NCI-H226 (cell line): ENCODE measurements around the gene VCL.
"Not testable (repeated sequence)": the region's sequence is repeated elsewhere in the genome, so short reads cannot be mapped to it uniquely, and the experiment has no call there.

Experiments
- DNase-seq: peaks from one replicate; pipeline ENCODE4 v3.0.0-alpha.2; 2015

The VCL gene

DNA sequence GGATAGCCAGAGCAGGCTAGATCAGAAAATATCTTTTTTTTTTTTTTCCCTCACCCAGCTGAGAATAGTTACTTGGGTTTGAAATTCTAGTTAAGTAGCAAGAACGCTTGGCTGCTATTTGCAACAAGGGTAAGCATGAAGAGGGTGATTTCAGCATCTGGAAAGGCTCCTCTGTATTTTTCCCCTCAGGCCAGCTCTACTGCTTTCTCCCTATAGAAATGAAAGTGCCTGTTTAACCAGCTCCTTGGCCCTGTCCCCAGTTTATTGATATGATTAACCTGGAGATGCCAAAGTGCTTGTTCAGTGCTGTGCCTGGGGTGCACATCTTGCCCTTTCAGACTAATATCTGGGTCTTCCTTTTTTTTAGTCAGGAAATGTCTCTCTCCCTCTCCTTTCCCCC, 115.6 kb downstream of the VCL start:
- DNase-seq, result no peak

DNA sequence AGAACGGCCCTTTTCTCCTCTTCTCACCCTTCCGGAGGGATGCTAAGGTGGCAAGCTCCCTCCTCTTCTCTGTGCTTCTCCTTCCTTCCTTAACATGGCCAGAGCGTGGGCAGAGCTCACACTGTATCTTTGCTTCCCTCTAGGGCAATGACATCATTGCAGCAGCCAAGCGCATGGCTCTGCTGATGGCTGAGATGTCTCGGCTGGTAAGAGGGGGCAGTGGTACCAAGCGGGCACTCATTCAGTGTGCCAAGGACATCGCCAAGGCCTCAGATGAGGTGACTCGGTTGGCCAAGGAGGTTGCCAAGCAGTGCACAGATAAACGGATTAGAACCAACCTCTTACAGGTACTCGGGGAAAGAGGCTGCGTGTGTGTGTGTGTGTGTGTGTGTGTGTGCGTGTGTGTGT, 116.1 kb downstream of the VCL start:
- no peak for DNase-seq

DNA sequence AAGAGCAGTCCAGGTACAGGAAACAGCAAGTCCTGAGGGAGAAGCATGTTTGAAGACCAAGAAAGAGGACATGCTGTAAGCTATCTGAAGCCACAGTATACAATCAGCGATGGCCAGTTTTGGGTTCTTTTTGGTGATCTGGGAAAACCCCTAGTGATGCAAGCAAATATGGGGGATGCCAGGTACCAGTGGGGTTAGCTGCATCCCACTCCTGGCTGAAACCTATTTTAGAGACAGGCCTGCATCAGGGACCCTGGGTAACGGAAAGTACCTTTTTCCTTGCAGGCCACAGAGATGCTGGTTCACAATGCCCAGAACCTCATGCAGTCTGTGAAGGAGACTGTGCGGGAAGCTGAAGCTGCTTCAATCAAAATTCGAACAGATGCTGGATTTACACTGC, 119.8 kb downstream of the VCL start:
- DNase-seq, result no peak

DNA sequence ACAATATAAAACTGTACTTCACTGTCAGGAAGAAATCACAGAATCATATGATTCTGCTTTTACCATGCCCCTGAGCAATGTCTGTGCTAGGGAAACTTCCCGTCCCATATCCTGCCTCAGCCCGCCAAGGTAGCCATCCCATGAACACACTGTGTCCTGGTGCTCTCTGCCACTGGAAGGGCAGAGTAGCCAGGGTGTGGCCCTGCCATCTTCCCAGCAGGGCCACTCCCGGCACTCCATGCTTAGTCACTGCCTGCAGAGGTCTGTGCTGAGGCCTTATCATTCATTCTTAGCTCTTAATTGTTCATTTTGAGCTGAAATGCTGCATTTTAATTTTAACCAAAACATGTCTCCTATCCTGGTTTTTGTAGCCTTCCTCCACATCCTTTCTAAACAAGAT, 120.9 kb downstream of the VCL start:
- DNase-seq, result no peak

DNA sequence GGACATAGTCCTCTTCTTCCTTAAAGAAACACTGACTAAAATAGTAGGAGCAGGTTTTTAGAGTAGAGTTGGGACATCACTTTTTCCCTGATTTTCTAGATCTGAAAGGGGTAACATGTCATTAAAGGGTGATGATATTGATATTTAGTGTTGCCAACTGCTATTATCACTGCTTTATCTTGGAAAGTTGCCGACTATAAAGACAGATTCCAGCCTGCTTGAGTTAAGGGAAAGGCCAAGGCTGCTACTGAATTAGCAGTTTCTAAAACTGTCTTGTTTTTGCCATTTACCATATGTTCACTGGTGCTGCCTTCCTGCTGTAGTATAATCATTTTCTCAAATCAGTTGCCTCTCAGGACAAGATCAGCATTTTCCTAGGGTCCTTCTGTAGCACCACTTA, 123.0 kb downstream of the VCL start:
- no peak for DNase-seq

DNA sequence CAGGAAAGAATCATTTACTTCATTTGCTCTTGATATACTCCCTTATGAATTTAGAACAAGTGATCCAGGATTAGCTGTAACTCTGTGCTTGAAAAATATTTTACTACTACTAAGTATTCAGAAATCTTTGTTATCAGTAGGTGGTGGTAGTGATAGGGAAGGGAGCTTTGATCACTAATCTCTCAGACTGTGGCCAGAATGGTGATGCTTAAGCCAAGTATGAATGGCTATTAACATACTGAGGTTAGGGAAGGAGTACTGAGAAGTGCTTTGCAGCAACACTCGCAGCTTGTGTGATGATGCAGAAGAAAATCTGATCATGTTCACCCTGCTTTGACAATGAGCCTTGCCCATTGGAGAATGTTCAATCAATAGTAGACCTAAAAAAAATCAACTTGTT, 123.5 kb downstream of the VCL start:
- peak; percentile 5 for DNase-seq

DNA sequence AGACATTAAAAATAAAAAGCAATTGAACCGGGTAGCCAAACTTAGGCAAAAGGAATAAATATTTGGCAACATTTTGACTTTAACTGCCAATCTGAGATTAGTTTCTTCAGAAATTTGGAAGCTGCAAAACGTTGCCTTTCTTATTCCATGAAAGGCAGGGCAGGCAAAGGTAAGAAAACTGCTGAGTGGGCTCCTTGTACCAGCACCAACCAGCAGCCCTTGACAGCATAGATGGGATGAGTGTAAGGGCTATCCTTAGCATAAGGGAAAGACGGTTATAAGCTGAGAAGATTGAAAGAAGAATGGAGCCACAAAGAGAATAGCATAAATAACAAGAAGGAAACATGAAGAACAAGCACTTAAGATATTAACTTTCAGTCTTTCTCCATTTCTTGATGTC, 124.1 kb downstream of the VCL start:
- no peak for DNase-seq

DNA sequence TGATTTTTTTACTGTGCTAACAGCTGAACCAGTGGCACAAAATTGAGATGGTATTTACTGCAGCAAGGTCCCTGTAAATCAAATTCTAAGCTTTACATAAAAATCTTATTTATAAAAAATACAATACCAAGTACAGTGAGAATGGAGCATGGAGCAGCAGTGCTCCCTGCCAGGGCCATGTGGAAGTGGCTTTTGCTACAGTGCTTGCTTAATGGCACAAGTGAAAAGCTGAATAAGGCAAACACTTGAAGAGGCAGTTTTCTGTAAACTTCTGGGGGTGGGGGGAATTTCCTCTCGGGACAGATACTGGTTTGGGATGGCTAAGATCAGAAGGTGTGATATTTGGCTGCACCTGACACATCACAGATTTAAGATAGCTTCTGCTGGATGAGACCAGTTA, 125.2 kb downstream of the VCL start:
- no peak for DNase-seq

DNA sequence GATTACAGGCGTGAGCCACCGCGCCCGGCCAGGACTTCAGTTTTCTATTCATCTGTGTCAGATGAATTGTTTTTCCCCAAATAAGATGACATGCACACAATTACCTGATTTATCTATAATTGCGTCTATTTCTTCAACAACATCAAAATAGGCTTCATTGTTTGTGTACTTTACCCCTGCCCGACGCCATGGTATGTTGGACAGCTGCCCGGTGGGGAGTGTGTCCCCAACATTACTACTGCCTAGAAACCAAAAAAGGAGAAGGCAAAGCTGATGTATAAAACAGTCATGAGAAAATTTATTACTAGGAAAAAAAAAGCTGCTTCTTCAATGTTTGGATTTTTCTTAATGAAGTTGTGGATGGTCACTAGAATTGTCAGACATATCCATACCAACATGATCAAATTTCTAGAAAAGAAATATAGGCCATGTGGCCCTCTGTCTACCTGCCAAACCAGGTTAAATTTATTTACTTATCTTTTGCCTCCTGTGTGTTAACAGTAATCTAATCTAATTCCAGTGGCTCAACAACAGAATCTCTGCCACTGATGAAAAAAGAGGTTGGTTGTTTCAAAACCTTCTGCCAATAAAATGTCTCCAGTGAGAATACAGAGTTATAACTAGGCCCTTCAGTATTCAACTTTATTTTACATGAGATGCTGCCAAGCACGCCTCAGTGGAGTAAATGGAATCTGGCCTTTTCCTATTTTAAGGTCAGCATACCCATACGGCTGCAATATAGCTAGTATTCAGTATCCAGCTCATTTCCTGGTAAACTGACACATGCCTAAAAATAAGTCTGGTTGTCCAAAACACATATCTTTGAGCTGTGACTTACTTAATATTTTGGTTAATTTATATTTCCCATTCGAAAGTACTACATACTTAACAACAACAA, 136.3 kb downstream of the VCL start:
- no peak for DNase-seq

DNA sequence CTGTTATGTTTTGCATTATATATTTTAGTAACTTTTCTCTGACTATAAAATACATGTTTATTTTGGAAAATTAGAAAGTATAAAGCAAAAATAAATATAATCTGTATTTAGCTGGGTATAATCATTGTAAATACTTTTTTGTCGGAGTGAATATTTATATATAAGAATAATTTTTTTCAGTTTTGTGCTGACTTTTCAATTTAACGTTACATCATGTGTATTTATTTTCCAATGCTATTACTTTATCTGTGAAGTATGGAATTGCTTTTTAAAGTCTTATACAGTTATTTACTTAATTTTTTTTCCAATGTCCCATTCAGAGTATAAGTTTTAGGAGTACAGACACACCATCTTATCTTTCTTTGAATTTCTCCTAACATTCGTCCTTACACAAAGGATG, 137.5 kb downstream of the VCL start:
- no peak for DNase-seq

DNA sequence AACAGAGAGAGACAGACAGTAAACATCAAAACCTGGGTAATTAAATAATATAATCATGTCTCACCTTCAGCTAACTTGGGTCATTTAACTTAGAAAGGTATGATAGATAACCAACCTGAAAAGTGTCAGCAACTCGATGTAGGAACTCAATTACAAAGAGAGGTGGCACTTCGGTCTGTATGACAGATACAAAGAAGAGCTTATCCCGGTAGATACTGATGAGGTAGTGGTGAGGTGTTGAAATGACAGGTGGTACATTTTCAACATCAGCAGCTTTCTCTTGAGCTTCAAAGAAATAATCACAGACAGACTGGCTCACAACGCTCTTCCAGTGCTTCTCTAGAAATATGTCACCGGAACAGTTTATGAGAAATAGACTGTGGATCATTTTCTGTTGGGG, 140.1 kb downstream of the VCL start:
- no peak for DNase-seq

DNA sequence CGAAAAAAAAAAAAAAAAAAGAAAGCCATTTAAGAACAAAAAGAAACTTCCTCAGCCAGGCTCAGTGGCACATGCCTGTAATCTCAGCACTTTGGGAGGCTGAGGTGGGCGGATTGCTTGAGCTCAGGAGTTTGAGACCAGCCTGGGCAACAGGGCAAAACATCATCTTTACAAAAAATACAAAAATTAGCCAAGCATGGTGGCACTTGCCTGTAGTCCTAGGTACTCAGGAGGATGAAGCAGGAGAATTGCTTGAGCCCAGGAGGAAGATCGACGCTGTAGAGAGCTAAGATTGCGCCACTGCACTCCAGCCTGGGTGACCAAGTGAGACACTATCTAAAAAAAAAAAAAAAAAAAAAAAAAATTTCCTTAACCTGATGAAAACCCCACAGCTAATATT, 140.7 kb downstream of the VCL start:
- DNase-seq, result not testable (repeated sequence)

DNA sequence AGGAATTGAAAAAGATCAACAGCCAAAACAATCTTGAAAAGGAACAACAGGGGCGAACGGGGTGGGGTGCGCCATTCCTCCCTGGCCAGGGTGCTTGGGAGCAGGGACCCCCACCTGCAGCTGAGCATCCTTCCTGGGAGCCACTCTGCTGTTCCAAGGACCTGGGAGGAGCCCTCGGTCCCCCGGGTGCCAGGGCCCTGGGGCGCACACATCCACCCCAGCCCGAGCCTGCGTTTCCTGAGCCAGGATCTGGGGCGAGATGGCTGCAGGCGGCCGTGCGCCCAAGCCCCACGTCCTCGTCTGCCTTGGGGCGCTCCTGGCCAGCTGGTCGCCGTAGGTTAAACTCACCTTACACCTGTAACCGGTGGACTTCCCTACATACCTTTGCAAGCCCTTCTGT, 142.1 kb downstream of the VCL start:
- DNase-seq, result no peak

DNA sequence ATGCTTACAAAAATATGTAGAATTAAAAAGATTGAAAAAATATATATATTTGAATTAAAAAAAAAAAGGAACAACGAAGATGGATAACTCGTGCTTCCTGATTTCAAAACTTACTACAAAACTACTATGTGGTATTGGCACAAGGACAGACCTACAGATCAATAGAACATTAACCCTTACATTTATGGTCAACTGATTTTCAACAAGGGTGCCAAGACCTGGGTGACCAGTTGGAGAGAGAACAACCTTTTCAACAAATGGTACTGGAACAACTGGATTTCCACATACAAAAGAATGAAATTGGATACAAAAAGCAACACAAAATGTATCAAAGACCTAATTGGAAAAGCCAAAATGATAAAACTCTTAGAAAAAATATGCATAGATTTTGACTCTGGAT, 142.6 kb downstream of the VCL start:
- no peak for DNase-seq

DNA sequence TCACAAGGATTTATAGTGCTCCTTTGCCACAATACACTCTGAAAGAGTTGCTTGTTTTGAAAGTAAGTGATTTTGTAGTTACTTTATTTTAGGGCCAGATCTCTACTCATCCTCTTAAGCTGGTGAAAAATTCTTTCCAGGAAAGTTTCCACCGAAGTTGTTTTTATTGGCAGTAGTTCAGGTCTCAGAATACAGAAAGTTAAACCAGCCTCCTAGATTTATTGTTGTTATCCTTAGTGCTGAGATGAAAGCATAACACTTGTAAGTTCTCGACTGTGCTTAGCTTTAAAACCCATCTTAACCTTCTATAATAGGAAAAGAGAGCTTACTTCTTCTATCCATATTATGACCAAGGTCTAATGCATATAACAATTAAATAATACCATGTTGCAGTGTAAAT, 147.2 kb downstream of the VCL start:
- peak; percentile 33 for DNase-seq

DNA sequence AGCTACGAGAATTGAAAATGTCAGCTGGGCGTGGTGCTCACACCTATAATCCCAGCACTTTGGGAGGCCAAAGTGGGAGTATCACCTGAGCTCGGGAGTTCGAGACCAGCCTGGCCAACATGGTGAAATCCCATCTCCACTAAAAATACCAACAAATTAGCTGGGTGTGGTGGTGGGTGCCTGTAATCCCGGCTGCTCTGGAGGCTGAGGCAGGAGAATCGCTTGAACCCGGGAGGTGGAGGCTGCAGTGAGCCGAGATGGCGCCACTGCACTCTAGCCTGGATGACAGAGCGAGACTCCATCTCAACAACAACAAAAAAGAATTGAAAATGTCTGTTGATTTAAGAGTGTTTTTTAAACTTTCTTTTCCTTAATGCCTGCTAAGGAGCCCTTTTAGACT, 149.1 kb downstream of the VCL start:
- DNase-seq, result not testable (repeated sequence)

DNA sequence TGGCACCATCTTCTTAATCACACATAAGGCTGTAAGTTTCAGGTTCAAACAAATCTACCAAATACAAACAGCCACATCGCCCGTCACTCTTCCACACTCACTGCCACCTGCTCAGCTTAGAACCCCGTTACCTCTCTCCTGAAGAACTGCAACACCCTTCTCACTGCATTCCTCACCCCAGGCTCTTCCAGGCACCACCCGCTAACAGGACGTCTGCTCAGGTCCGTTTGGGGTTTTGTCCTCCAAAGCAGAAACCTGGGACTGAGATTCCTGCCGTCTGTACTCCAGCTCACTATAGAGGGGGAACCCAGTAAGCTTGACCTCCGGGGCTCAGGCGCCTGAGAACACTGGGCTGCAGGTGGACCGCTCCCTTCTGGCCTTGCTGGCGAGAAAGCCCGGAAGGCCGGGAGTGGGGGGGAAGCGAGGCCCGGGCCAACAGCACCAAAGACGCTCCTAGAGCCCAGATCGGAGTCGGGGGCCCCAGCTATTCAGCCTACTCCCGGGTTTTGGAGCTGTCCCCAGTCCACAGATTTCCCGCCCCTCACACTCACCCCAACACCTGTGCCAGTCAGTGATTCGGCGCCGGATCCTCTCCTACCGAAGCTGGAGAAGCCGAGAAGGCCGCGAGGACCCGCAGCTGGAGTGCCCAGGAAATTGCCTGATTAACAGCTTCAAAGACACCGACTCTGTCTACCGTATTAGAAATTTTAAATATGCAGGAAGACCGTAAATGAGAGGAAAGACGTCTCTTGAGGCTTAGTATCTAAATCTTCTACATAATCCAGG, 152.5 kb downstream of the VCL start, which contains the start of gene AP3M1:
AP3M1 (minus strand) TSS at position 625 of the 786 bp plus-strand sequence. CDS start 12,449 bp downstream, outside the sequence.
- DNase-seq, result peak; percentile 73

DNA sequence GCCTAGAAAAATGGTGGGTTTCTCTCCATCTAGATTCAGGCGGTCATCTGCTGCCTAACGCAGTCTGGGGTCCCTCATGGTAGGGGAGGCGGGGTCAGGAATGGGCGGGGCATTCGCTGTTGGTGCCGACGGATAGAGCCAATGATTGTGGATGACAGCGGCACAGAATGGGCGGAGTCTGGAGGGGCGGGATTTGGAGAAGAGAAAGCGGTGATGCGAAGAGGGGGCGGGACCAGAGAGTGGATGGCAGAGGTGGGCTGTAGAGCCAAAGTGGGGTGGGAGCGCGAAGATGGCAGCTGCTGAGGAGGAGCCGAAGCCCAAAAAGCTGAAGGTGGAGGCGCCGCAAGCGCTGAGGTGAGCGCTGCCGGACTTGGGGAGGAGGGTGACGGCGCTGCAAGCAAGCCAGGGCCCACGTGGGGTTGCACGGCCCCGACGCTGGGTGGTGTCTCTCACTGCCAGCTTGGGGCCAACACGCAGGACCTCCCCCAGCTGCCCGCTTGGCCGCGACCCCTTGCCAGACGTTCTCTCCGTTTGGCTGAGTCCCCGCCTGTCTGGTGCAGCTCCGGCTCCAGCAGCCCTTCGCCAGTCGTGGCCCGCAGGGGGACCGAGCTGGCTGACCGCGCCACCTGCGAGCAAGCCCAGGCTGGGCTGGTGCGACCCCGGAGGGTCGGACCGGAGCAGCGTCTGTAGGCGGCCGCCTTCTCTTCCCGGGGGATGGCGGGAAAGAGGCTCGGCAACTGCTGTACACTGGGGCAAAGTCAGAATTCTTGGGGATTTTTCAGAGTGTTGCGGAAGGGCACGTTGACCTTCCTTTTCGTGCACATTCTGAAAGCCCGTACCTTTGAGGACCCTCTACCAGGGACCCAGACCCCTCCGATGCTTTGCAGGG, 153.3 kb downstream of the VCL start, which contains the start of gene ADK:
ADK (plus strand) TSS at position 232 of the 889 bp plus-strand sequence; CDS start at position 290, 58 bp downstream.
- DNase-seq, result peak; percentile 93

DNA sequence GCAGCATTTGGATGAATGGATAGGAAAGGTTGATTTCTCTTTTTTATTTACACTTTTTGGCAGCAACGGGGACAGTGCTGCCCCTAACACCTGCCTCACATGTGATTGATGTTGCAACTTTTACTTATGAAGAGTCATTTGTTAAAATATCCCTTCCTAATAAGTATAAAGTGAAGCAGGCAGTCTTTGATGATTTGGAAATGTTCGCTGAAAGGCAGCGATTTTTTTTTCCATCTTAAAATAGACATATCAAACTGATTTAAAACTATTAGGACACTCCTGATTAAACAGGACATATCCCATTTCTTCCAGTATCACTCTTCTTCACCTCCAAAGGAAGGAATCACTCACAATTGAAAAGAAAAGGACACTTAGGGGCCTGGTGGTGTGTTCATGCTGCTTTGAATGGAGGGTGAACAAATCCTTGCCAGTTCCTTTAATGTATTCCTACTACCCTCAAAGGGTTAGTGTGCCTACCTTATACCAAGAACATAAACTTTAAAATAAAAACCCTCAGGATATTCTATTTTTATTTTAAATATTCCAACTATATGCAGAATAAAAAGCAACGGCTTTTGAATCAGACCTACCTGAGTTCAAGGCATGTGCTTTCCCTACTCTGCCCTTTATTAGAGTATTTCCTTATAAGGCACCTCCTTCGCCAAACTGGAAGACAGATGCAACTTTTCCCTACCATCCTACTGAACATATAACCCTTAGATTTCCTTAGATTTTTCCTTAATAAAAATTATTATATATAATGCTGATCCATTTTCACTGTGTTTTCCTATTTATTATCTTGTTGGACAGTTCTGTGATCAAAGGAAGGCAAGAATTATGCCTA, 154.2 kb downstream of the VCL start:
- no peak for DNase-seq

DNA sequence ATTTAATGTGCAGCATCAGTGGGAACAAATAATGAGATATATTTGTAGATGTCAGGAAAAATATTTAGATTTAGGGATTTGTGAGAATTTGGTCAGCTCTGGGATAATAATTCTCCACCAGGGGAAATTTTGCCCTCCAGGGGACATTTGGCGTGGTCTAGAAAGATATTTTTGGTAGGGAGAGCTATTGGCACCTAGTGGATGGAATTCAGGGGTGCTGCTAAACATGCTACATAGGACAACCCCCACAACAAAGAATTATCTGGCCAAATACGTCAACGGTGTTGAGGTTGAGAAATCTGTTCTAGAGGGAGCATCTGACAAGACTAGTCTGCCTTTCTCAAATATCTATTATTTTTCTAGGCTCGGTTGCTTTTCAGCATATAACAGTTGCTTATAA, 155.2 kb downstream of the VCL start:
- peak; percentile 67 for DNase-seq

DNA sequence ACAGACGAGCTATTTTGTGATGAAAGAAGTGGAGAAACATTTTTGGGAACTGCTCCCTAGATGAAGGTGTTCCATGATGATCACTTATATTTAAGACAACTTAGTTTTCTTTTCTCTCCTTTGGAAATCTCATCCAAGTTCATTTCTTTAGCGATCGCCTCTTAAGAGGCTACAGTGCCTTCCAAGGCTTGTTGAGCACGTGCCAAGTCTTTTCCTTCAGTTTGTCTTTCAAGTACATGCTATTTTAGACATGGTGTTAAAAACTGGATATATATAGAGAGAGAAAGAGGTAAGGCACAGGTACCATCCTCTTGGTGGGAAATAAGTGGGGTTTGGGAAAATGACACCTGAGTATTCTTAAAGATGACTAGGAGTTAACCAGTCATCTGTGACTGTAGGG, 155.8 kb downstream of the VCL start:
- DNase-seq, result no peak

DNA sequence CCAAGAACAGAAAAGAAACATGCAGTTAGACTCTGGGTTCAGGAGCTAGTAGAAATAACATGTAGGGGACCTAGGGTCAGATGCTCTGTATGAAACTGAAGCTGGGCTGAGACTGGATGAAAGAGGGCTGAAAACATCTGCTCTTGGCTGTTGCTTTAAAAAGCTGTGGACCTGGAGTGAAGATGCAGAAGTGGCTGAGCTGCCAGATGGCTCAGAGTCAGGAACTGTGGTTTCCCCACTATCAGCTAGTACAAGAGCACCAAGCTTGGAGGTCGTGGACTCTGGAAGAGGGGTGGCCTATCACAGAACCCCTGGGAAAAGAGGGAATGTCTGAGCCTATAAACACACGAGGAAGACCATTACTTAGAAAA, 159.0 kb downstream of the VCL start:
- DNase-seq, result peak; percentile 55
